IPS DF 19.7 (cell line): ENCODE data around the gene BCORL1.

Source experiments
- DNase-seq: peaks from one replicate; pipeline ENCODE4 v3.0.0-alpha.2; 2013; ENCODE audit warnings: low read depth, low spot score

Gene BCORL1

GRCh38 chrX:130057209-130057608, 74.8 kb downstream of the BCORL1 start:
- DNase-seq, result no peak

DNA sequence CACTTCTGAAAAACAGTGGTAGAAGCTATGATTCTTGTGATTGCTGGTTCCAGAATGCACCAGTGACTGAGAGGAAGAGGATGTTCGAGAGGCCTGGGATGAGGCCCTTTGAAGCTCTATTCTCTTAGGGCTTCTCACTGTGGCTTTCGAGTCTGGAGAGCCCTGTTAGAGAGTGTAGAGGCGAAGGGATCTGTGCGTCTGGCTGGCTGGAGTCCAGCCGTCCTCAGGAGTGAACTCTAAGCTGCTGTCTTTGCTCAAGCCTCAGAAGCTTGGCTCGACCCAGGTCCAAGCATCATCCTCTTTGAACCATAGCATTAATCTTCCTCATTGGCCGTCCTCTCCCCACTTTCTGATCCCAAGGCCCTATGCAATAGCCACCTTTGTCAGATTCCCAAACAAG, 76.2 kb downstream of the BCORL1 start:
- no peak for DNase-seq

- DNase-seq, result no peak
Measured at GRCh38 chrX:130060122-130061069, 78.0 kb downstream of the BCORL1 start.

- DNase-seq, result no peak
Measured at GRCh38 chrX:130066975-130067615, 84.7 kb downstream of the BCORL1 start.

GRCh38 chrX:130071611-130072344, 89.3 kb downstream of the BCORL1 start:
- no peak for DNase-seq

GRCh38 chrX:130072345-130072740, 89.9 kb downstream of the BCORL1 start:
- no peak for DNase-seq

GRCh38 chrX:130075777-130076176, 93.3 kb downstream of the BCORL1 start:
- DNase-seq, result no peak

- no peak for DNase-seq
Measured at GRCh38 chrX:130079824-130080406, 97.5 kb downstream of the BCORL1 start.

GRCh38 chrX:130080791-130081367, 98.4 kb downstream of the BCORL1 start:
- no peak for DNase-seq

GRCh38 chrX:130081421-130082045, 99.1 kb downstream of the BCORL1 start:
- DNase-seq, result no peak

- no peak for DNase-seq
Measured at GRCh38 chrX:130082244-130083106, 100.0 kb downstream of the BCORL1 start.

GRCh38 chrX:130083107-130083490, 100.7 kb downstream of the BCORL1 start:
- DNase-seq, result no peak

- DNase-seq, result no peak
Measured at GRCh38 chrX:130083656-130084382, 101.4 kb downstream of the BCORL1 start.

GRCh38 chrX:130084631-130085237, 102.3 kb downstream of the BCORL1 start:
- no peak for DNase-seq

DNA sequence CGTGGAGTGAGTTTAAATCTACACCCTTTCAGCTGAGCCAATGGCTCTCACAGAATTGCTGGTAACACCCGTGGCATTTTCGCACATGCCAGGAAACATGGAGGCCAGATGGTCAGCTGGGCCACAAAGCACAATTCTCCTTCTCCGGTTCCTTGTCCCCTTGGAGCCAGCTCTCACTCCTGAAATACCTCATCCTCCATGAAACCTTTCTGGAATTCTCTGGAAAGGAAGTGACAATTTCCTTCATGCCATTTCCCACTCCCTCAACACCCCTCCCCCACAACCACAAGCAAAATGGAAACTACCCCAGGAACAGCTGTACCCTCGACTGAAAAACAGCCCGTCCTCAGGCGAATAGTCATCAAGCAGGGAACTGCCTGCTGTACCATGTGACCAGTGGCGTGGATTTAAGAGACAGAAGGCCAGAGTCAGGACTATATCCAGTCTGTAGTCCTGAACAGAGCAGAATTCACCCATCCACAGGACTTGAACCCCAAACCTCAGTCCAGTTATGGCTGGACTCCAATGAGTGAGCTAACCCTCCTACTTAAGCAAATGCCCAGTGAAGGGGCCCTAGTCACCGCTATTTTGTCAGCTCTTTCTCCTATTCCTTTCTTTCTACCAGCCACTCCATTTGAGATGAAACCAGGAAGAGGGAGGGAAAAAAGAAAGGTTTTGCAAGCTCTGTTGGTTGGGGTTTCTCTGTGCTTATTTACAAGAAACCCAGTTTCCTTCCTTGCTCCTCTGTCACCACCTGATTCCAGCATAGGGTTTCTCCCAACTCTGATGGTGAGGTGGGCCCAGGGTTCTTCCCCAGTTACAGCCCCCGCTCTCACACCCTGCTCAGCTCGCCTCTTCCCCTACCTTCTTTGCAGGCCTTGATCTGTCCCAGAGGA, 103.4 kb downstream of the BCORL1 start:
- no peak for DNase-seq

- DNase-seq, result no peak
Measured at GRCh38 chrX:130086447-130087206, 104.2 kb downstream of the BCORL1 start.

GRCh38 chrX:130090364-130090763, 107.9 kb downstream of the BCORL1 start:
- DNase-seq, result no peak
